Naive thymus-derived CD4-positive, alpha-beta T cell (primary cell): ENCODE results near the gene GABPB1. TPM values are rescaled to one million over a fixed set of nuclear protein-coding genes. Genes with fewer than 3 reads are reported as not detected.

Source experiments
- ATAC-seq: fragments of 150-1000 bp; cut with Tn5 transposase; 2 replicates; pipeline ENCODE4 v1.10.0; 2021; ENCODE audit warnings: mild to moderate bottlenecking, moderate library complexity
- CTCF ChIA-PET: fragments of 350-600 bp; sonication (Branson Sonifier 250); formaldehyde crosslinking; loops from one replicate; lab custom pipeline; 2021; ENCODE audit warnings: antibody characterized with exemption; lab: Charles Lee
- POLR2A ChIA-PET: fragments of 350-600 bp; sonication (Branson Sonifier 250); formaldehyde crosslinking; loops from one replicate; lab custom pipeline; 2021; ENCODE audit warnings: antibody characterized with exemption, inconsistent platforms; lab: Charles Lee
- DNase-seq, 9 donors: peaks; one replicate each; pipeline versions ENCODE4 v3.0.0 to v3.0.0-alpha.2; 2020 to 2022; ENCODE audit warnings: mixed read lengths in 1 of 9
- H3K27ac ChIP-seq: one replicate; pipeline ENCODE4 v1.7.0; 2013; ENCODE audit warnings: mild to moderate bottlenecking, low read depth, low read length, moderate library complexity
- H3K27me3 ChIP-seq, 2 donors: one replicate each; pipeline ENCODE4 v1.7.0; 2013; ENCODE audit warnings: low read length in 2 of 2, mild to moderate bottlenecking in 2 of 2, moderate library complexity in 2 of 2; ENCODE audit not compliant: control insufficient read depth in 2 of 2, insufficient read depth in 2 of 2
- H3K36me3 ChIP-seq, 3 experiments: 1 replicate in 2 of 3; 2 replicates in 1 of 3; pipeline ENCODE4 v1.7.0; 2013; ENCODE audit warnings: low read length in 3 of 3, mild to moderate bottlenecking in 3 of 3, moderate library complexity in 1 of 3; ENCODE audit not compliant: insufficient read depth in 3 of 3, control insufficient read depth in 2 of 3
- H3K4me1 ChIP-seq, 2 donors: one replicate each; pipeline ENCODE4 v1.7.0; 2013; ENCODE audit warnings: low read length in 2 of 2, mild to moderate bottlenecking in 2 of 2, moderate library complexity in 1 of 2; ENCODE audit not compliant: control insufficient read depth in 2 of 2, insufficient read depth in 2 of 2
- H3K4me3 ChIP-seq: 2 replicates; pipeline ENCODE4 v1.7.0; 2013; ENCODE audit warnings: mild to moderate bottlenecking, low read length
- H3K9me3 ChIP-seq, 3 experiments: 1 replicate in 2 of 3; 2 replicates in 1 of 3; pipeline ENCODE4 v1.7.0; 2013; ENCODE audit warnings: low read length in 3 of 3; ENCODE audit not compliant: control insufficient read depth in 2 of 3
- H3K27ac Mint-ChIP-seq, 9 donors: one replicate each; pipeline ENCODE4 v1.8.0; 2020 to 2022; ENCODE audit warnings: mixed read lengths in 9 of 9, mild to moderate bottlenecking in 8 of 9, moderate library complexity in 5 of 9, inconsistent platforms in 2 of 9
- H3K27me3 Mint-ChIP-seq, 5 donors: one replicate each; pipeline ENCODE4 v1.8.0; 2021 to 2022; ENCODE audit warnings: mixed read lengths in 5 of 5, mild to moderate bottlenecking in 1 of 5
- H3K36me3 Mint-ChIP-seq, 5 donors: one replicate each; pipeline ENCODE4 v1.8.0; 2020 to 2022; ENCODE audit warnings: mixed read lengths in 5 of 5, mild to moderate bottlenecking in 3 of 5, inconsistent platforms in 1 of 5
- H3K4me1 Mint-ChIP-seq, 7 donors: one replicate each; pipeline ENCODE4 v1.8.0; 2020 to 2022; ENCODE audit warnings: mixed read lengths in 7 of 7, mild to moderate bottlenecking in 3 of 7, inconsistent platforms in 1 of 7
- H3K4me3 Mint-ChIP-seq, 10 donors: one replicate each; pipeline ENCODE4 v1.8.0; 2020 to 2022; ENCODE audit warnings: mild to moderate bottlenecking in 10 of 10, mixed read lengths in 10 of 10, moderate library complexity in 6 of 10, inconsistent platforms in 2 of 10
- H3K9me3 Mint-ChIP-seq, 11 donors: one replicate each; pipeline ENCODE4 v1.8.0; 2020 to 2022; ENCODE audit warnings: mixed read lengths in 11 of 11, mild to moderate bottlenecking in 4 of 11, inconsistent platforms in 1 of 11, moderate library complexity in 1 of 11
- intact Hi-C, 2 donors: fragments of 100-400 bp; cut with micrococcal nuclease; formaldehyde crosslinking; loops; one replicate each; pipeline ENCODE4 v1.15.1; 2023
- polyA plus RNA-seq, 2 donors: library from polyadenylated mRNA; unstranded; fragments of 300-500 nt; fragmentation: Illumina TruSeq; gene quantifications; one replicate each; pipeline ENCODE4 v1.2.3, GENCODE V29; 2021
- total RNA-seq, 6 experiments: library from RNA in 5 of 6; stranded (reverse) in 5 of 6; gene quantifications; 1 replicate in 5 of 6; 2 replicates in 1 of 6; pipeline ENCODE4 v1.2.3 and lab custom pipeline; 2021 to 2026

GABPB1 gene
- total and polyA plus RNA-seq, 7 experiments from 2014 or later: 14.7 to 42.7 (median 20.1) TPM

GRCh38 chr15:50244959-50245624, 109.9 kb downstream of the GABPB1 start:
- ChIA-PET CTCF (no interaction called here), POLR2A (no interaction called here)
- Histone ChIP-seq H3K4me3 (no peak overlapping the region), H3K4me1 (peaks cover 8 to 12% of the 10 kb centered on the region in 2 donors), H3K27ac (no peak overlapping the region), H3K9me3 (no peaks in the 10 kb centered on the region), H3K36me3 (no peaks in the 10 kb centered on the region), H3K27me3 (no peaks in the 10 kb centered on the region)
- intact Hi-C loops: loop anchor here (5.0 kb wide), 4 partner anchors 63 to 177 kb away; partner anchors contain the start of genes SLC27A2 (in 1 of the 2) and USP8 (in 1 of the 2)
- Mint-ChIP-seq H3K27me3 (no peaks in the 10 kb centered on the region), H3K4me1 (peaks cover 7 to 58% (median 22%) of the 10 kb centered on the region in 7 donors), H3K36me3 (peaks cover 0 to 3% (median 0%) of the 10 kb centered on the region in 5 donors), H3K4me3 (no peak overlapping the region), H3K27ac (peak overlapping the region in 1 of 9 donors; percentile 16), H3K9me3 (no peaks in the 10 kb centered on the region)
- no peak for ATAC-seq
- DNase-seq: no peak

DNA sequence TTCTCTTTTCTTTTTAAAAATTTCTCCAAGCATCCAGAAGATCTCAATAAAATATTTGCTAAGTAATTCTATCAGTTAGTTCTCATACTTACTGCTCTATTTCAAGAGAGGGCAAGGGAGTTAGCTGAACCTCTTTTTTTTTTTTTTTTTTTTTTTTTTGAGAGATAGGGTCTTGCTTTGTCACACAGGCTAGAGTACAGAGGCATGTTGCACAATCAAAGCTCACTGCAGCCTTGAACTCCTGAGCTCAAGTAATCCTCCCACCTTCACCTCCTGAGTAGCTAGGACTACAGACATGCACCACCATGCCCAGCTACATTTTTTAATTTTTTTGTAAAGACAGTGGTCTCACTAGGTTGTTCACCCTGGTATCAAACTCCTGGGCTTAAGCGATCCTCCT, 110.8 kb downstream of the GABPB1 start:
- ChIA-PET POLR2A (no interaction called here), CTCF (no interaction called here)
- Histone ChIP-seq H3K27ac (no peak overlapping the region), H3K36me3 (no peaks in the 10 kb centered on the region), H3K27me3 (no peaks in the 10 kb centered on the region), H3K4me1 (peaks cover 8 to 12% of the 10 kb centered on the region in 2 donors), H3K4me3 (no peak overlapping the region), H3K9me3 (no peaks in the 10 kb centered on the region)
- H3K27me3 Mint-ChIP-seq: no peaks in the 10 kb centered on the region
- intact Hi-C loops: no loop called here
- H3K9me3 Mint-ChIP-seq: no peaks in the 10 kb centered on the region
- ATAC-seq (no peak), DNase-seq (no peak)
- H3K27ac Mint-ChIP-seq: no peak overlapping the region
- no peak overlapping the region for H3K4me3 Mint-ChIP-seq
- peaks cover 7 to 50% (median 19%) of the 10 kb centered on the region in 7 donors for H3K4me1 Mint-ChIP-seq
- H3K36me3 Mint-ChIP-seq: peaks cover 0 to 3% (median 0%) of the 10 kb centered on the region in 5 donors

GRCh38 chr15:50241684-50242450, 113.1 kb downstream of the GABPB1 start:
- no peaks in the 10 kb centered on the region for H3K9me3 Mint-ChIP-seq
- ATAC-seq (no peak), DNase-seq (no peak)
- H3K4me1 Mint-ChIP-seq: peaks cover 0 to 29% (median 2%) of the 10 kb centered on the region in 7 donors
- H3K9me3 ChIP-seq: no peaks in the 10 kb centered on the region
- H3K4me3 Mint-ChIP-seq: no peak overlapping the region
- ChIA-PET POLR2A (no interaction called here), CTCF (no interaction called here)
- H3K36me3 ChIP-seq: no peaks in the 10 kb centered on the region
- no peak overlapping the region for H3K4me3 ChIP-seq
- no peaks in the 10 kb centered on the region for H3K4me1 ChIP-seq
- intact Hi-C loops: no loop called here
- H3K27ac Mint-ChIP-seq: peak overlapping the region in 1 of 9 donors; percentile 38
- no peaks in the 10 kb centered on the region for H3K27me3 Mint-ChIP-seq
- no peaks in the 10 kb centered on the region for H3K27me3 ChIP-seq
- peaks cover 0 to 3% (median 0%) of the 10 kb centered on the region in 5 donors for H3K36me3 Mint-ChIP-seq
- no peak overlapping the region for H3K27ac ChIP-seq

DNA sequence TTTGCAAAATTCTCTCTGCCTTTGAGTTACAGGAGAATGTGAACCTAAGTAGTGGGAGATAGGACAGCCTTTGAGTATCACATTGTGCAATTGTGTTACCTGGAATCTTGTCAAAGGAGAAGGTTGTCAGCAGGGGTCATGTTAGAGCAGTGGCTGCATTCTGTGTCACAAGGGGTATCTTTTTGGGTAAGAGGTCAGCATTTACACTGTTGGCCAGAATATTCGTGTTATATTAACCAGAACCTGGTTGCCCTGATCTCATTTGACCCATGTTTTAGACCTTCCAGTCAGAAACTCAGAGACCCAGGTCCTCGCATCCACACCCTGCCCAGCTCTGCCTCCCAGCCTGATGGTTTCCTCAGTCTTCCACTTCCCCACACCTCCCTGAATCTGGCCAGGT, 116.7 kb downstream of the GABPB1 start:
- no peaks in the 10 kb centered on the region for H3K27me3 Mint-ChIP-seq
- intact Hi-C loops: no loop called here
- H3K4me3 Mint-ChIP-seq: no peak overlapping the region
- H3K36me3 ChIP-seq: no peaks in the 10 kb centered on the region
- ChIA-PET POLR2A (no interaction called here), CTCF (no interaction called here)
- no peaks in the 10 kb centered on the region for H3K27me3 ChIP-seq
- no peak overlapping the region for H3K27ac ChIP-seq
- H3K4me1 ChIP-seq: no peaks in the 10 kb centered on the region
- no peaks in the 10 kb centered on the region for H3K9me3 ChIP-seq
- ATAC-seq (no peak), DNase-seq (no peak)
- no peak overlapping the region for H3K27ac Mint-ChIP-seq
- no peak overlapping the region for H3K4me3 ChIP-seq
- no peaks in the 10 kb centered on the region for H3K9me3 Mint-ChIP-seq
- peaks cover 0 to 18% (median 0%) of the 10 kb centered on the region in 7 donors for H3K4me1 Mint-ChIP-seq
- peaks cover 0 to 12% (median 0%) of the 10 kb centered on the region in 5 donors for H3K36me3 Mint-ChIP-seq

DNA sequence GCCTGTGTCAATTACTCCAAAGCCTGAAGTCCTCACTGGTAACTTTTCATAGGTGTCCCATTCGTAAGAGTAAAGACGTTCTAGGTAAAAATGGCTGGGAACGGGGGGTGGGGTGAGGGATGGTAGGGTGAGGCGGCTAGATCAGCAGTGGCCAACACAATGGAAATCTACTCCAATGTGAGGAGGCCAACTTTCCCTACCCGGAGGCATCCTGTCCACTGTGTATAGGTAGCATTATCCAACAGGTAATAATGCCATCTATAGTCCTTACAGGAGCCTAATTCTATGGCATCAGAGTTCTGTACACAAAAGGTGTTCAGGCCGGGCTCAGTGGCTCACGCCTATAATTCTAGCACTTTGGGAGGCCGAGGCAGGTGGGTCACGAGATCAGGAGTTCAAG, 118.6 kb downstream of the GABPB1 start:
- Histone ChIP-seq H3K9me3 (no peaks in the 10 kb centered on the region), H3K36me3 (no peaks in the 10 kb centered on the region), H3K4me3 (no peak overlapping the region), H3K27me3 (no peaks in the 10 kb centered on the region), H3K27ac (no peak overlapping the region), H3K4me1 (no peaks in the 10 kb centered on the region)
- Mint-ChIP-seq H3K9me3 (no peaks in the 10 kb centered on the region), H3K27ac (no peak overlapping the region), H3K27me3 (no peaks in the 10 kb centered on the region), H3K36me3 (peaks cover 0 to 12% (median 0%) of the 10 kb centered on the region in 5 donors), H3K4me3 (no peak overlapping the region), H3K4me1 (peaks cover 0 to 14% (median 0%) of the 10 kb centered on the region in 7 donors)
- intact Hi-C loops: no loop called here
- DNase-seq (no peak), ATAC-seq (no peak)
- ChIA-PET CTCF (no interaction called here), POLR2A (no interaction called here)

GRCh38 chr15:50235794-50236193, 119.2 kb downstream of the GABPB1 start:
- Mint-ChIP-seq H3K27ac (no peak overlapping the region), H3K9me3 (no peaks in the 10 kb centered on the region), H3K4me1 (peaks cover 0 to 8% (median 0%) of the 10 kb centered on the region in 7 donors), H3K36me3 (peaks cover 0 to 12% (median 0%) of the 10 kb centered on the region in 5 donors), H3K27me3 (no peaks in the 10 kb centered on the region), H3K4me3 (no peak overlapping the region)
- Histone ChIP-seq H3K4me1 (no peaks in the 10 kb centered on the region), H3K27me3 (no peaks in the 10 kb centered on the region), H3K9me3 (no peaks in the 10 kb centered on the region), H3K27ac (no peak overlapping the region), H3K36me3 (no peaks in the 10 kb centered on the region), H3K4me3 (no peak overlapping the region)
- intact Hi-C loops: no loop called here
- ChIA-PET CTCF (no interaction called here), POLR2A (no interaction called here)
- ATAC-seq (no peak), DNase-seq (no peak)
